Measurements from ENCODE around the gene MCRIP1.
"Not testable (repeated sequence)": the region's sequence is repeated elsewhere in the genome, so short reads cannot be mapped to it uniquely, and the experiment has no call there.

Gene MCRIP1

GRCh38 chr17:81841866-81842265 lies 8.8 kb upstream of the MCRIP1 start:
- TF ChIP-seq GATA1 (IDR thresholded peaks at IDR 0.05; ENCODE audit: low read depth, low read length) (no peak), POLR2A (IDR thresholded peaks at IDR 0.05; ENCODE audit: low read length) (no peak)
- DNase-seq: no peak

DNA sequence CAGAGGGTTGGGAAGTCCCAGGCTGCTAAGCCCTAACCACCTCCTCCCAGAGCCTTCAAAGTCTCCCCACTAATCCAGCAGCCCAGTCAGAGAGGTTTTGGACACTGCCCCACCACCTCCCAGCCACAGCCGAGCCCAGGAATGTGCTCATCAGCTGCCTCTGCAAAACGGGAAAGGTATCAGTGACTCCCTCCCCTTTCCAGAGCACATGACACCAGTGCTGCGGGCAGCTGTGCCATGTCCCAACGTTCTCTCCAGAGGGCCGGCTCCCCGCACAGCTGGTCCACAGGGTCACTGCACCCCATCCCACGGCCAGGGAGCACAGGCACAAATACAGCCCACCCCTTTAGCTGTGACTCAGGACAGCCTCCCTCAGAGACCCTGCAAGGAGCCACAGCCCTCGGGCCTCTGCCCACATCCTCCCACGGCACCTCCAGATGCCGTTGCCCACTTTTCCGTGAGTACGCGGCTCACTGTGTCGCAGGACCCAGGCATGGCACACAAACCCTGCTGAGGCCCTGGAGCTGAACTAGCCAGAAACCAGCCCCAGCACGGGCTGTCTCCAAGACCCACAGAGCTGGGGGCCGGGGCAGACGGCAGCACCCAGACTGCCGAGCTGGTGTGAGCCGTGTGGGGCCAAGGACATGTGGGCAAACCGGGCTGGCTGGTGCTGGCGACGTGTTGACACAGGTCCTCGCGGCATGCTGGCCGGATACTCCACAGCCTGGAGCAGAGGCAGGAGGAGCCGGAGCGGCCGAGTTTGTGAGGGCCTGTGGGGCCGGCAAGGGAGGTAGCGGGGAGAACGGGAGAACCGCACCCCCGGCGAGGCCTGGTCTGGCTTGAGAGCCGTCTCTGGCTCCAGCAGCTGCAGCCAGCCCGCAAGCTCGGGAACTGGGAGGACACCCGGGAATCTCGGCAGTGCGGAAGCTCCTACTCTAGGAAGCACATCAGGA lies 8.0 kb upstream of the MCRIP1 start:
- TF ChIP-seq POLR2A (IDR thresholded peaks at IDR 0.05; ENCODE audit: low read length) (no peak), GATA1 (IDR thresholded peaks at IDR 0.05; ENCODE audit: low read depth, low read length) (no peak)
- DNase-seq: no peak

- not testable (repeated sequence) for DNase-seq
These were observed 7.0 kb upstream of the MCRIP1 start for GRCh38 chr17:81840059-81840458.

GRCh38 chr17:81839301-81839700 lies 6.2 kb upstream of the MCRIP1 start:
- DNase-seq: no peak
- TF ChIP-seq POLR2A (IDR thresholded peaks at IDR 0.05; ENCODE audit: low read length) (no peak), GATA1 (IDR thresholded peaks at IDR 0.05; ENCODE audit: low read depth, low read length) (no peak)

DNA sequence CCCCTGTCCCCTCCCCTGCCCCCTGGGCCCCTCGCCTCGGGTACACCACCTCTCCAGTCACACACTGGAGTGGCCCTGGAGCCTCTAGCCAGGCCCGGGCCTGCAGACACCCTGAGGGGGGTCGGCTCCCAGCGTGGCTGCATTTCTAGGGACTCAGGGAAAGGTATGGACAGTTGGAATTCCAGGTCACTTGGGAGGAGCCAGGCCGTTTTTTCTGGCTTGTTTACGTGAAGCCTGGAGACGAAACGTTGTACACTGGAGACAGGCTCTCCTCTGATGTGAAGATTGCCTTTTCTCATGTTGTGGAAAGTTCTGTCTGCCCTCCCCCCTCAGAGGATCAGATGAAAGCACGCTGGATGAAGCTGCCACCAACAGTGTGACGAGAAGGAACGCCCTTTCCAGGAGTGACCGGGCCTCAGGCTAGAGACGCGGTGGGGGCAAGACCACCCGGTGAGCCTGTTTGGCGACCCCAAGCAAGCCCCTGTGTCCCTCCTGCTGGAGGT lies 5.7 kb upstream of the MCRIP1 start:
- TF ChIP-seq GATA1 (IDR thresholded peaks at IDR 0.05; ENCODE audit: low read depth, low read length) (no peak), POLR2A (IDR thresholded peaks at IDR 0.05; ENCODE audit: low read length) (no peak)
- no peak for DNase-seq

DNA sequence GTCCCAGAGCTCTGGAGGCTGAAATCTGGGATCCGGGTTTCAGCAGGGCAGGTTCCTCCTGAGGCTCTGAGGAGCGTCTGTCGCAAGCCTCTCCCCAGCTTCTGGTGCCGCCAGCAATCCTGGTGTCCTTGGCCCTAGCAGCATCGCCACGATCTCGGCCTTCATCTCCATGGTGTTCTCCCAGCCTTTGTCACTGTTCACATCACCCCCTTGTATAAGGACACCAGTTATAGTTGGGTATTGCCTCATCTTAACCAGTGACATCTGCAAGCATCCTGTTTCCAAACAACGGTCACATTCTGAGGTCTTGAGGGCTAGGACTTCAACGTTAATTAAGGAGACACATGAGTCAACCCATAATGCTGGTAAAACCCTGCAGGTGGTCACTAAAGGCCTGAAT lies 4.5 kb upstream of the MCRIP1 start:
- DNase-seq: no peak
- no peak for TF ChIP-seq GATA1 (IDR thresholded peaks at IDR 0.05; ENCODE audit: low read depth, low read length)
- no peak for TF ChIP-seq POLR2A (IDR thresholded peaks at IDR 0.05; ENCODE audit: low read length)

GRCh38 chr17:81834831-81835267 lies 1.8 kb upstream of the MCRIP1 start, which contains the start of gene PPP1R27:
Gene PPP1R27 (minus strand): TSS chr17:81835050. CDS start chr17:81834953, 97 bp downstream.
- DNase-seq: no peak
- no peak for TF ChIP-seq POLR2A (IDR thresholded peaks at IDR 0.05; ENCODE audit: low read length)
- TF ChIP-seq GATA1 (IDR thresholded peaks at IDR 0.05; ENCODE audit: low read depth, low read length): no peak

DNA sequence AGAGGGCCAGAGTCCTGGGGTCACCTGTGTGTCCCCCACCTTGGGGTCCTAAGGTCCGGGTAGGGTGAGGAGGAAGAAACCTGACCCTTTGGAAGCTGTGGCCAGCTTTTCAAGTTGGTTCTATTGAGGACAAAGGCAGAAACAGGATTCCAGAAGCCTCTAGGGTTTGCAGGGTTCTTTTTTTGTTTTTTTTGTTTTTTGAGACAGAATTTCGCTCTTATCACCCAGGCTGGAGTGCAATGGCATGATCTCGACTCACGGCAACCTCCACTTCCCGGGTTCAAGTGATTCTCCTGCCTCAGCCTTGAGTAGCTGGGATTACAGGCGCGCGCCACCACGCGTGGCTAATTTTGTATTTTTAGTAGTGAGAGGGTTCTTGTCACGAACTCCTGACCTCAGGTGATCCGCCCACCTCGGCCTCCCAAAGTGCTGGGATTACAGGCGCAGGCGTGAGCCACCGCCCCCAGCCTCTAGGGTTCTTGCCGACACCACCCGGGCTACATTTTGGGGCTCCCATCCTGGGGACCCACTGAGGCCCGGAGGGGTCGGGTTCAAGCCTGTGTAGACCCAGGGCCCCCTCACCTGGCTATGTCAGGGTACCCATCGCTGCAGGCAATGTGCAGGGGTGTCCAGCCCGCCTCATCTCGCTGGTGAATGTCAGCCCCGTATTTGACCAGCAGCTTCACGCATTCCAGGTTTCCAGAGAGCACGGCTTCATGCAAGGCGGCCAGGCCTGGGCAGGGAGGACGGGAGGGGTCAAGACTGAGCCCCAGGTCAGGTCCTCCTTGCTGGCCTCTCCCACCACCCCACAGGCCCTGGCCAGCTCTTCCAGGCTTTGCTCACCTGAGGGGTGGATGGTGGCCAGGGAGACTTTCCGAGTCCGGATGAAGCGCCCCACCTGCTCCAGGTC lies 1.1 kb upstream of the MCRIP1 start:
- TF ChIP-seq GATA1 (IDR thresholded peaks at IDR 0.05; ENCODE audit: low read depth, low read length): no peak
- no peak for TF ChIP-seq POLR2A (IDR thresholded peaks at IDR 0.05; ENCODE audit: low read length)
- DNase-seq: no peak

GRCh38 chr17:81832608-81833159 lies 407 bp downstream of the MCRIP1 start:
- TF ChIP-seq POLR2A (IDR thresholded peaks at IDR 0.05; ENCODE audit: low read length) (no peak), GATA1 (IDR thresholded peaks at IDR 0.05; ENCODE audit: low read depth, low read length) (no peak)
- peak; percentile 59 to 69 for DNase-seq

GRCh38 chr17:81831957-81832607 lies 1.0 kb downstream of the MCRIP1 start:
- TF ChIP-seq POLR2A (IDR thresholded peaks at IDR 0.05; ENCODE audit: low read length) (no peak), GATA1 (IDR thresholded peaks at IDR 0.05; ENCODE audit: low read depth, low read length) (no peak)
- peak in 1 of 2 experiments; percentile 45 for DNase-seq

DNA sequence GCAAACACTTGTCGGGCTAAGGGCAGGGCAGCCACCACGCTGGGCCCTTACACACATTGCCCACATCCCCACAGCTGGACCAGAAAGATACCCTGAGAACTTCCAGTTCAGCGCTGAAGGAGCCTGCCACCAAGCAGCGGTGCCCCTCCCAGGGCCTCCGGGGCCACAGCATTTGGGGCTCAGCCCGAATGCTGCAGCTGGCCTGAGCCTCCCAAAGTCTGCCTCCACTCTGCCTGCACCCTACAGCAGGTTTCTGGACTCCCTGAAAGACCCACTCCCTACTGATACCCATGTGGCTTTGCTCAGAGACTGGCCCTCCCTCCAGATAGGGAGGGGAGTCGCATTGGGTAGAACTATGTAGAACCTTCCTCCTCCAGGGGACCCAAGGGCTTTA lies 1.5 kb downstream of the MCRIP1 start:
- peak; percentile 40 to 58 for DNase-seq
- TF ChIP-seq POLR2A (IDR thresholded peaks at IDR 0.05; ENCODE audit: low read length) (no peak), GATA1 (IDR thresholded peaks at IDR 0.05; ENCODE audit: low read depth, low read length) (no peak)

GRCh38 chr17:81829858-81830257 lies 3.2 kb downstream of the MCRIP1 start:
- TF ChIP-seq GATA1 (IDR thresholded peaks at IDR 0.05; ENCODE audit: low read depth, low read length): no peak
- TF ChIP-seq POLR2A (IDR thresholded peaks at IDR 0.05; ENCODE audit: low read length): no peak
- no peak for DNase-seq

GRCh38 chr17:81828656-81829055 lies 4.4 kb downstream of the MCRIP1 start:
- TF ChIP-seq GATA1 (IDR thresholded peaks at IDR 0.05; ENCODE audit: low read depth, low read length) (no peak), POLR2A (IDR thresholded peaks at IDR 0.05; ENCODE audit: low read length) (no peak)
- DNase-seq: no peak
